Activated CD8-positive, alpha-beta memory T cell treated with anti-CD3 and anti-CD28 coated beads for 1 hour (primary cell): ENCODE measurements around the gene SPTBN1.

ENCODE experiments used
- DNase-seq, 2 donors: peaks; one replicate each; pipeline ENCODE4 v3.0.0-alpha.2; 2020; ENCODE audit warnings: low read depth in 1 of 2; ENCODE audit errors: extremely low read depth in 1 of 2

Gene SPTBN1

GRCh38 chr2:54587171-54588016 lies 131.3 kb downstream of the SPTBN1 start:
- DNase-seq = no peak

- DNase-seq = no peak
These were observed 132.2 kb downstream of the SPTBN1 start for GRCh38 chr2:54588244-54588899.

- DNase-seq = no peak
These were observed 132.9 kb downstream of the SPTBN1 start for GRCh38 chr2:54589038-54589339.

- DNase-seq = no peak
These were observed 133.5 kb downstream of the SPTBN1 start for GRCh38 chr2:54589340-54590215.

- DNase-seq = no peak
These were observed 134.3 kb downstream of the SPTBN1 start for GRCh38 chr2:54590216-54591120.

- no peak for DNase-seq
These were observed 135.4 kb downstream of the SPTBN1 start for GRCh38 chr2:54591551-54591950.

GRCh38 chr2:54593249-54593648 lies 137.1 kb downstream of the SPTBN1 start:
- DNase-seq = no peak

GRCh38 chr2:54594048-54594447 lies 137.9 kb downstream of the SPTBN1 start:
- no peak for DNase-seq

GRCh38 chr2:54595161-54595803 lies 139.2 kb downstream of the SPTBN1 start:
- DNase-seq = no peak

GRCh38 chr2:54595999-54596902 lies 140.1 kb downstream of the SPTBN1 start:
- no peak for DNase-seq

GRCh38 chr2:54597153-54597848 lies 141.2 kb downstream of the SPTBN1 start:
- no peak for DNase-seq

GRCh38 chr2:54598347-54599325 lies 142.5 kb downstream of the SPTBN1 start:
- DNase-seq = no peak

- DNase-seq = no peak
These were observed 143.2 kb downstream of the SPTBN1 start for GRCh38 chr2:54599326-54599710.

GRCh38 chr2:54599914-54600313 lies 143.8 kb downstream of the SPTBN1 start:
- DNase-seq = no peak

- DNase-seq = no peak
These were observed 145.2 kb downstream of the SPTBN1 start for GRCh38 chr2:54601339-54601738.

GRCh38 chr2:54602736-54603322 lies 146.7 kb downstream of the SPTBN1 start:
- no peak for DNase-seq

GRCh38 chr2:54603357-54603756 lies 147.2 kb downstream of the SPTBN1 start:
- DNase-seq = no peak
